ENCODE results near the gene RPL19.

DNA sequence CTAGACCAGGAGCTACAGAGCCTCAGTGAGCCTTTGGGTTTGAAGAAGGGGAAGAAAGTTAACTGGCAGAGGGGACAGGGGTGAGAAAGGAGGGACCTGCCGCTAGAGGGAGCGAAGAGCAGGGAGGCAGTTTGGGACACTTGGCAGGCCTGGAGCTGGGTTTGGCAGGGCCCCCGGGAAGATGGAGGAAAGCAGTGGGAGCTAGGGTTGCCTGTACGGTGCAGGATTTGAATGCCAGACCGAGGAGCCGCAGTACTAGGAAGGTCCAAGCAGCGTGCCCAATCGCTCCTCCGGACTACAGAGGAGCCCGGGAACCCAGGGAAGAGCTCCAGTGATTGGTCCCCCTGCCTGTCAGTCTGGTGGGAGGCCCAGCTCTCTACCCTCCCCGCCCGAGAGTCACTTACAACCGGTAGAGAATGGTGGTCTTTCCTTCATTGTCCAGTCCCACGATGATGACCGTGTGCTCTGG, 35.4 kb upstream of the RPL19 start:
- TF ChIP-seq CTCF (conservative IDR thresholded peaks at IDR 0.05; ENCODE audit: low read length) (peak; percentile 93), EZH2phosphoT487 (IDR thresholded peaks at IDR 0.05; ENCODE audit: borderline replicate concordance, low read depth, low read length) (no peak)
